ENCODE results near the gene NEUROD2. TPM values are rescaled to one million over a fixed set of nuclear protein-coding genes. Genes with fewer than 3 reads are reported as not detected.
A peak's percentile ranks its signal among the peaks of the same experiment; 100 is the strongest.

NEUROD2 gene
- not detected for polyA plus RNA-seq (2012; ENCODE audit: insufficient read depth, insufficient read length, low read depth)

DNA sequence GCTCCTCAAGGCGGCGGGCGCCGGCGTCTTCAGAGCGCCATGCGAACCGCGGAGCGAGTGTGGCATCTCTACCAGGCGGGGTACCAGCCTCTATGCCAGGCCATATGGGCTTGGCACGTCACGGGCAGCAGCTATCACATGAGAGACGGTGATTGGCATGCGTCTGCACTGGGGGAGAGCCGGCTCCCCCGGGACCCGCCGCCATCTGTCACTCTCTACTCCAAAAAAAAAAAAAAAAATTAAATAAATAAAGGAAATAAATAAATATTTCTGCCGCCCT lies at the start of gene NEUROD2:
Gene NEUROD2 (minus strand): TSS at position 70 of the 280 bp plus-strand sequence. CDS start 1,321 bp downstream, outside the sequence.
- peaks cover 80% of the 10 kb centered on the region for H3K27me3 ChIP-seq
- no peaks in the 10 kb centered on the region for H3K9me3 ChIP-seq
- H3K4me3 ChIP-seq (ENCODE audit: low read depth, low read length) = no peak within 1 kb of the TSS

DNA sequence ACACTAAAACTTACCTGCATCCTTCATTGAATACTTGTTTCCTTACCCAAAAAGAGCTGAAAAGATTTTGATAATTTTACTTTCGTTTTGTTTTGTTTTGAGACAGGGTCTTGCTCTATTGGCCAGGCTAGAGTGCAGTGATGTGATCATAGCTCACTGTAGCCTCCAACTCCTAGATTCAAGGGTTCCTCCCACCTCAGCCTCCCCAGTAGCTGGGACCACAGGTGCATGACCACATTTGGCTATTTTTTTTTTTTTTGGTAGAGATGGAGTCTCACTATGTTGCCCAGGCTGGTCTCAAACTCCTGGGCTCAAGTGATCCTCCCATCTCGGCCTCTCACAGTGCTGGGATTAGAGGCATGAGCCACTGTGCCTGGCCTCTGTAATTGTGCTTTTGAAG lies 47.4 kb upstream of the NEUROD2 start:
- Histone ChIP-seq H3K36me3 (no peaks in the 10 kb centered on the region), H3K9me3 (no peaks in the 10 kb centered on the region), H3K27me3 (no peaks in the 10 kb centered on the region), H3K4me3 (ENCODE audit: low read depth, low read length) (no peak overlapping the region), H3K4me1 (no peaks in the 10 kb centered on the region)
- TF ChIP-seq, protein P1, sequence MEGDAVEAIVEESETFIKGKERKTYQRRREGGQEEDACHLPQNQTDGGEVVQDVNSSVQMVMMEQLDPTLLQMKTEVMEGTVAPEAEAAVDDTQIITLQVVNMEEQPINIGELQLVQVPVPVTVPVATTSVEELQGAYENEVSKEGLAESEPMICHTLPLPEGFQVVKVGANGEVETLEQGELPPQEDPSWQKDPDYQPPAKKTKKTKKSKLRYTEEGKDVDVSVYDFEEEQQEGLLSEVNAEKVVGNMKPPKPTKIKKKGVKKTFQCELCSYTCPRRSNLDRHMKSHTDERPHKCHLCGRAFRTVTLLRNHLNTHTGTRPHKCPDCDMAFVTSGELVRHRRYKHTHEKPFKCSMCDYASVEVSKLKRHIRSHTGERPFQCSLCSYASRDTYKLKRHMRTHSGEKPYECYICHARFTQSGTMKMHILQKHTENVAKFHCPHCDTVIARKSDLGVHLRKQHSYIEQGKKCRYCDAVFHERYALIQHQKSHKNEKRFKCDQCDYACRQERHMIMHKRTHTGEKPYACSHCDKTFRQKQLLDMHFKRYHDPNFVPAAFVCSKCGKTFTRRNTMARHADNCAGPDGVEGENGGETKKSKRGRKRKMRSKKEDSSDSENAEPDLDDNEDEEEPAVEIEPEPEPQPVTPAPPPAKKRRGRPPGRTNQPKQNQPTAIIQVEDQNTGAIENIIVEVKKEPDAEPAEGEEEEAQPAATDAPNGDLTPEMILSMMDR (IDR thresholded peaks at IDR 0.05; ENCODE audit: low read depth, low read length) = no peak
- DNase-seq = no peak

More for the DNA sequence above, at the start of gene NEUROD2:
- DNase-seq = no peak
- TF ChIP-seq, protein P1 (IDR thresholded peaks at IDR 0.05; ENCODE audit: low read depth, low read length) = no peak
- H3K4me1 ChIP-seq = no peaks in the 10 kb centered on the region
- no peaks in the 10 kb centered on the region for H3K36me3 ChIP-seq

DNA sequence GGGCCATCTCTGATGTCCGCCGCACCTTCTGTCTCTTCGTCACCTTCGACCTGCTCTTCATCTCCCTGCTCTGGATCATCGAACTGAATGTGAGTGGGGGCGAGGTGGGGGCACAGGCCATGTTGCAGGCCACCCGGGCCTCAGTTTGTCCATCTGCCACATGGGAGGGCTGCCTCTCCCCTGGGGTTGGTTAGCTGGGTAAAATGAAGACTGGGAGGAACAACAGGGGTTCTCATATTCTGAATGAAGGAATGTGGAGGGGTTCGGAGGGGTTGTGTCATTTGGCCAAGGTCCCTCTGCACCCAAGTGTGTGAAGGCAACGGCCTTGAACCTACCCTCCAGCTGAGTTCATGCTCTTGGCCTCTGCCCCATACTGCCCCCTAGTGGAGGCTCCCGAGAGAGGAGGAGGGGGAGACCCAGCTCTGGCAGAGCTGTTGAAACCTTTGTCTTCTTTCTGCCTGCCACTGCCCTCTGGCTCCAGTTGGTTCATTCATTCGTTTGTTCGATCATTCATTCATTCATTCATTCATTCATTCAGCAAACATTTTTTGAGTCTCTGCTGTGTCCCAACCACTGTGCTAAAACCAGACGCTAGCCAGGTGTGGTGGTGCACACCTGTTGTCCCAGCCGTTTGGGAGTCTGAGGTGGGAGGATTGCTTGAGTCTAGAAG lies 46.1 kb upstream of the NEUROD2 start:
- TF ChIP-seq, protein P1 (IDR thresholded peaks at IDR 0.05; ENCODE audit: low read depth, low read length) = peak; percentile 97
- Histone ChIP-seq H3K9me3 (no peaks in the 10 kb centered on the region), H3K4me1 (no peaks in the 10 kb centered on the region), H3K4me3 (ENCODE audit: low read depth, low read length) (no peak overlapping the region), H3K27me3 (no peaks in the 10 kb centered on the region), H3K36me3 (no peaks in the 10 kb centered on the region)
- peak; percentile 77 for DNase-seq

DNA sequence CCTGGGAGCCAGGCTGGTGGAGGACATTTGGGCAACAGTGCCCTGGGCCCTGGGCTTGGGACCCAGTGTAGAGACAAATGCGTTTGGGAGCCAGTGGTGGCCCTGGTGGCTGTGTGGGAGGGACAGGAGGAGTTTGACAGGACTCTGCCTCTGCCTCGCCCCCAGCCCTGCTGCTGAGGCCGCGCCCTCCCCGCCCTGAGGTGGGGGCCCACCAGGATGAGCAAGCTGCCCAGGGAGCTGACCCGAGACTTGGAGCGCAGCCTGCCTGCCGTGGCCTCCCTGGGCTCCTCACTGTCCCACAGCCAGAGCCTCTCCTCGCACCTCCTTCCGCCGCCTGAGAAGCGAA lies 45.6 kb upstream of the NEUROD2 start:
- TF ChIP-seq, protein P1 (IDR thresholded peaks at IDR 0.05; ENCODE audit: low read depth, low read length) = no peak
- DNase-seq = no peak
- no peaks in the 10 kb centered on the region for H3K9me3 ChIP-seq
- no peaks in the 10 kb centered on the region for H3K27me3 ChIP-seq
- H3K36me3 ChIP-seq = no peaks in the 10 kb centered on the region
- H3K4me1 ChIP-seq = no peaks in the 10 kb centered on the region
- H3K4me3 ChIP-seq (ENCODE audit: low read depth, low read length) = no peak overlapping the region

DNA sequence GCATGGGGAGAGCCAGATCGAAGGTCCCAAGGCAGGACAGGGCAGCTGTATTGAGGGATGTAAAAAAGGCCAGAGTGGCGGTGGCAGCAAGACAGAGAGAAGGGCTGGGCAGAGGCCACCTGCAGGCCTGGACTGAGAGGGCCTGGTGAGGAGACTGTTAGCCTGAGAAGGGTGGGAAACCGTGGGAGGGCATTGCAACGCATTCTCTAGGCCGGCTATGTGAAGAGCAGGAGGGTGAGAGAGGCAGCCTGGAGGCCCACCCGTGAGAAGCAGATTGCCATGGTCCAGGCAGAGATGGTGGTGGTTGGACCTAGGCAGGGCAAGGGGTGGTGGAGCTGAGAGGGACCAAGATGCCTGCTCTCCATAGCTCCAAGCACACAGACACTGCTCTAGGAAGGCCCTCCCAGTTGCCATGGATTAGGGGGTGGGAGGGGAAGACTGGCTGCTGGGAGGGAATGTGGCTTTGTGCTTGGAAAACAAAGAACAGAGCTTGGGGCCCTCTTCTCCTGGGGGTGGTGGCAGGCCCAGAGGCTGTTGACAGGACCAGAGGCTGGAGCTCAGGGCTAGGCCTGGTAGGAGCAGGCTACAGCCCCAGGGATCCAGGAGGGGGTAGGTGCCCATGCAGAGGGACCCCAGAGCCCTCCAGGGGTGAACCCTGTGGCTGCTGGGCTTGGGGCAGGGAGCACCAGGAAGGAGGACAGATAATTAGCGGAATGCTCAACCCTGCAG lies 45.0 kb upstream of the NEUROD2 start:
- Histone ChIP-seq H3K27me3 (no peaks in the 10 kb centered on the region), H3K4me3 (ENCODE audit: low read depth, low read length) (no peak overlapping the region), H3K9me3 (no peaks in the 10 kb centered on the region), H3K36me3 (no peaks in the 10 kb centered on the region), H3K4me1 (no peaks in the 10 kb centered on the region)
- DNase-seq = no peak
- TF ChIP-seq, protein P1 (IDR thresholded peaks at IDR 0.05; ENCODE audit: low read depth, low read length) = no peak

DNA sequence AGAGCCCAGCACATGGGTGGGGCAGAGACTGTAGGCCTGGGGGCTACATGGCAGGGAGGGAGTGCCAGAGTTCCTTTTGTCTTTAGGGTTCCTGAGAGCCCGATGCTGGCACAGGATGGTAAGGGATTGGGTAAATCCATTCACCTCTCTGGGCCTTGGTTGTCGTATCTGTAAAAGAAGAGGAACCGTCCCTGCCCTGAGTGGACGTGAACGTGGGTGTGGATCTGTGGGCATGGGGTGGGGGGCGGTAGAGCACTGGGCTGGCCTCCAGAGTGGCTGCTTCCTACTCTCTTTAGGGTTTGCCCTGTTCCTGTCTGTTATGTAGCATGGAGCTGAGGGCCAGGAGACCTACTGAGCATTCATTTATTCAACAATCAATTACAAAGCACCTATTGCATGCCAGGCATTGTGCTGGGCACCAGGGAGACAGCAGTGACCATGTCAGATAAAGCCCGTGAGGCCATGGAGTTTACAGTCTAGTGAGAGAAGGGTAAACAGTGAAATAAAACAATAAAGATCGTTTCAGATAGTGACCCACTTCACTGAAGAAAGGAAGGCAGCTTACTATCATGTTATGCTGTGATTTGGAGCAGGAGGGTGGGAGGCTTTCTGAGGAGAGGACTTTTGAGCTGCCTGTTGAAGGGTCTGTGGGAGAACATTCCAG lies 44.3 kb upstream of the NEUROD2 start:
- TF ChIP-seq, protein P1 (IDR thresholded peaks at IDR 0.05; ENCODE audit: low read depth, low read length) = no peak
- H3K36me3 ChIP-seq = no peaks in the 10 kb centered on the region
- H3K4me1 ChIP-seq = no peaks in the 10 kb centered on the region
- H3K27me3 ChIP-seq = no peaks in the 10 kb centered on the region
- H3K4me3 ChIP-seq (ENCODE audit: low read depth, low read length) = no peak overlapping the region
- H3K9me3 ChIP-seq = no peaks in the 10 kb centered on the region
- no peak for DNase-seq
